Erythroblast (primary cell): ENCODE data around the gene SGSM1.

Experiments used
- GATA1 ChIP-seq: IDR thresholded peaks from 2 replicates; pipeline ENCODE4 v1.6.1; 2011; ENCODE audit warnings: low read depth, mild to moderate bottlenecking, control low read depth, low read length, moderate library complexity
- POLR2A ChIP-seq: IDR thresholded peaks from 2 replicates; pipeline ENCODE4 v1.6.1; 2011; ENCODE audit warnings: mild to moderate bottlenecking, low read length

DNA sequence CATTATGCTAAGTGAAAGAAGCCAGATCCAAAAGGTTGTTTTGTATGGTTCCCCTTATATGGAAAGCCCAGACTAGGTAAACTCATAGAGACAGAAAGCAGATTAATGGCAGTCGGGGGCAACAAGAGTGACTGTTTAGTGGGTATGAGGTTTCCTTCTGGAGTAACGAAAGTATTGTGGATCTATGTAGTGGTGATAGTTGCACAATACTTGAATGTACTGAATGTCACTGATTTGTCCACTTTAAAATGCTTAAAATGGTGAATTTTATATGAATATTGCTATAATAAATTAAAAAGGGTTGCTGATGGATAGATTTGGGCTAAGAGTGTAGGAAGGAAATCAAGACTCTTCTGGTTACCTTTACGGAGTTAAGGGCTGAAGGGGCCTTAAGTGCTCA, 10.0 kb upstream of the SGSM1 start:
- no peak for TF ChIP-seq POLR2A
- TF ChIP-seq GATA1, result no peak
